Endothelial cell of umbilical vein (primary cell): Measurements from ENCODE around the gene DEPDC5. TPM values are rescaled to one million over a fixed set of nuclear protein-coding genes. Genes with fewer than 3 reads are reported as not detected.

Experiments used
- BruUV-seq: library from RNA; stranded (reverse); fragments of 400-500 nt; replicated peaks from 2 replicates; lab custom pipeline; 2021; lab: Mats Ljungman, UMichigan
- CTCF ChIA-PET: fragments of 300-600, 350-600 bp; sonication (Branson Sonifier 250); formaldehyde crosslinking; loops from one replicate; lab custom pipeline; 2021; ENCODE audit warnings: antibody characterized with exemption, inconsistent platforms; lab: Charles Lee
- POLR2A ChIA-PET: fragments of 300-600, 350-600 bp; sonication (Branson Sonifier 250); formaldehyde crosslinking; loops from one replicate; lab custom pipeline; 2021; ENCODE audit warnings: antibody characterized with exemption, inconsistent platforms; lab: Charles Lee
- DNase-seq: peaks from one replicate; pipeline ENCODE4 v3.0.0-alpha.2; 2011; ENCODE audit warnings: low read depth, low spot score
- FAIRE-seq: peaks from 2 replicates; lab custom pipeline; 2011; peaks lifted over from hg19 to GRCh38; lab: Jason Lieb, UNC
- H2AFZ ChIP-seq: 2 replicates; pipeline ENCODE4 v1.6.0; 2012; ENCODE audit warnings: low read depth, low read length, control low read depth, inconsistent platforms
- H3K27ac ChIP-seq: 2 replicates; pipeline ENCODE4 v1.5.1; 2011; ENCODE audit warnings: low read depth, mild to moderate bottlenecking, control low read depth, low read length, moderate library complexity; ENCODE audit not compliant: insufficient read depth
- H3K27me3 ChIP-seq, 2 experiments: 2 replicates each; pipeline versions ENCODE4 v1.6.0 to v1.6.1; 2011; ENCODE audit warnings: low read length in 2 of 2, mixed read lengths in 1 of 2; ENCODE audit not compliant: control insufficient read depth in 2 of 2, insufficient read depth in 2 of 2
- H3K36me3 ChIP-seq, 2 experiments: 2 replicates in 1 of 2; 3 replicates in 1 of 2; pipeline ENCODE4 v1.5.1; 2011; ENCODE audit warnings: low read length in 2 of 2, mild to moderate bottlenecking in 1 of 2, moderate library complexity in 1 of 2; ENCODE audit not compliant: control insufficient read depth in 2 of 2, insufficient read depth in 2 of 2; ENCODE audit errors: extremely low read depth in 1 of 2
- H3K4me1 ChIP-seq: 3 replicates; pipeline ENCODE4 v1.5.1; 2011; ENCODE audit warnings: mild to moderate bottlenecking, low read length; ENCODE audit not compliant: control insufficient read depth, insufficient read depth; ENCODE audit errors: extremely low read depth
- H3K4me2 ChIP-seq: 2 replicates; pipeline ENCODE4 v1.6.1; 2011; ENCODE audit warnings: low read length, control low read depth, mixed read lengths; ENCODE audit not compliant: insufficient read depth
- H3K4me3 ChIP-seq, 3 experiments: fragments of 200-600 bp in 1 of 3; sonication (generic), shearing (Covaris generic) in 1 of 3; replicated peaks in 1 of 3; 2 replicates each; pipeline ENCODE4 v1.5.1; 2011 to 2016; ENCODE audit warnings: control low read depth in 3 of 3, low read length in 3 of 3, mild to moderate bottlenecking in 2 of 3, inconsistent platforms in 1 of 3, low read depth in 1 of 3, moderate library complexity in 1 of 3; ENCODE audit not compliant: insufficient read depth in 1 of 3
- H3K79me2 ChIP-seq: 2 replicates; pipeline ENCODE4 v1.6.0; 2012; ENCODE audit warnings: low read length, inconsistent platforms; ENCODE audit not compliant: control insufficient read depth, insufficient read depth
- H3K9ac ChIP-seq: replicated peaks from 2 replicates; pipeline ENCODE3; 2011; ENCODE audit warnings: low read length, control low read depth; ENCODE audit not compliant: insufficient read depth; ENCODE audit errors: extremely low read depth
- H3K9me1 ChIP-seq: replicated peaks from 3 replicates; pipeline ENCODE4 v1.6.0; 2011; ENCODE audit warnings: mild to moderate bottlenecking, low read length; ENCODE audit not compliant: control insufficient read depth, insufficient read depth; ENCODE audit errors: extremely low read depth
- H3K9me3 ChIP-seq: replicated peaks from 2 replicates; pipeline ENCODE4 v1.5.1; 2012; ENCODE audit warnings: low read length, inconsistent platforms; ENCODE audit not compliant: control insufficient read depth, insufficient read depth
- H4K20me1 ChIP-seq: replicated peaks from 2 replicates; pipeline ENCODE3; 2011; ENCODE audit warnings: mild to moderate bottlenecking, low read length; ENCODE audit not compliant: control insufficient read depth, insufficient read depth; ENCODE audit errors: extremely low read depth
- EZH2 ChIP-seq: IDR thresholded peaks from 2 replicates; pipeline ENCODE4 v1.6.1; 2012; ENCODE audit warnings: borderline replicate concordance, low read depth, mild to moderate bottlenecking, moderate library complexity, low read length, inconsistent platforms; ENCODE audit not compliant: severe bottlenecking
- JUN ChIP-seq: IDR thresholded peaks from 2 replicates; pipeline ENCODE4 v1.6.1; 2011; ENCODE audit warnings: borderline replicate concordance, low read depth; ENCODE audit not compliant: insufficient read length, insufficient read depth
- MYC ChIP-seq: IDR thresholded peaks from one replicate; pipeline ENCODE4 v1.6.1; 2011; ENCODE audit warnings: mild to moderate bottlenecking, low read depth, low read length
- POLR2A ChIP-seq: IDR thresholded peaks from 2 replicates; pipeline ENCODE4 v1.6.1; 2012; ENCODE audit warnings: low read depth, mild to moderate bottlenecking, control low read depth, low read length
- POLR2AphosphoS5 ChIP-seq: IDR thresholded peaks from 2 replicates; pipeline ENCODE4 v1.6.1; 2012; ENCODE audit warnings: low read depth, mild to moderate bottlenecking, control low read depth, low read length, moderate library complexity; ENCODE audit not compliant: insufficient read depth
- dilution Hi-C: fragments of 300-500 bp; cut with MboI; formaldehyde crosslinking; loops from one replicate; pipeline ENCODE4 v1.15.0; 2019; ENCODE audit warnings: low sequenced_read_pairs; ENCODE audit not compliant: extremely low pct_ligation_motif_present
- intact Hi-C: fragments of 100-400 bp; cut with micrococcal nuclease; formaldehyde crosslinking; loops from one replicate; pipeline ENCODE4 v1.10.0; 2022
- polyA plus RNA-seq, 4 experiments: library from polyadenylated mRNA; depleted of rRNA in 3 of 4; stranded (reverse) in 3 of 4; unstranded in 1 of 4; fragments of >200 nt; gene quantifications; 2 replicates each; pipeline versions ENCODE4 v1.2.1 to v1.2.3, GENCODE V29; 2011 to 2012; ENCODE audit warnings: missing spikeins in 1 of 4
- total RNA-seq: library from RNA; stranded (reverse); gene quantifications from 2 replicates; pipeline ENCODE4 v1.2.3, GENCODE V29; 2021
- TF ChIP-seq, protein P1 (sequence below): IDR thresholded peaks from 2 replicates; pipeline ENCODE4 v1.6.1; 2011; ENCODE audit not compliant: insufficient read depth, insufficient read length

Gene DEPDC5
- total and polyA plus RNA-seq, 2 donors (not counting 3 experiments of a cell fraction or from before 2014, with no cell fraction given): 13.1 to 36.6 TPM

DNA sequence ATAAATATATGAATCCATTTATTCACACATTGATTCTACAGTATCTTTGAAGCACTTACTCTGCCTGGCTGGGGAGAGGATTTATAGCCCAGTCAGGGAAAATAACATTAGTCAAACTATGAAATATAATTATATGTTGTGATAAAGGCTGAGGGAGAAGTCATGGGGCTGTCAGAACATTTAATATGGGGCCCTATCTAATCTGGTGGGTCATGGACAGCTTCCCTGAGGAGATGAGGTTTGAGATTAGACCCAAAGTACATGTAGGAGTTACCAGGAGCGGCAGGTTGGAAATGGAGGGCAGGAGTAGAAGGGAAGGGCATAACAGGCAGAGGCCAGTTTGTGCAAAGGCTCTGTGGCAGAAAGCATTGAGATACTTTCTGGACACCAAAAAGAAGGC, 86.2 kb downstream of the DEPDC5 start:
- POLR2A ChIA-PET: no interaction called here
- Histone ChIP-seq H3K9me1 (no peaks in the 10 kb centered on the region), H2AFZ (no peak overlapping the region), H3K27me3 (no peaks in the 10 kb centered on the region), H3K4me1 (no peaks in the 10 kb centered on the region), H3K4me2 (no peak overlapping the region), H3K9me3 (no peaks in the 10 kb centered on the region), H4K20me1 (no peaks in the 10 kb centered on the region), H3K4me3 (no peak overlapping the region), H3K79me2 (no peaks in the 10 kb centered on the region), H3K9ac (no peak overlapping the region), H3K36me3 (peaks cover 0 to 15% of the 10 kb centered on the region in 2 experiments), H3K27ac (no peak overlapping the region)
- CTCF ChIA-PET: interaction anchor here (1.8 kb wide), 1 partner anchor 10 kb away, joined by 5 read pairs; no protein-coding TSS in a partner anchor
- DNase-seq (no peak), FAIRE-seq (no peak)
- intact Hi-C loops: no loop called here
- no TSS peak for BruUV-seq
- dilution Hi-C loops: no loop called here
- TF ChIP-seq EZH2 (no peak), POLR2A (no peak)

DNA sequence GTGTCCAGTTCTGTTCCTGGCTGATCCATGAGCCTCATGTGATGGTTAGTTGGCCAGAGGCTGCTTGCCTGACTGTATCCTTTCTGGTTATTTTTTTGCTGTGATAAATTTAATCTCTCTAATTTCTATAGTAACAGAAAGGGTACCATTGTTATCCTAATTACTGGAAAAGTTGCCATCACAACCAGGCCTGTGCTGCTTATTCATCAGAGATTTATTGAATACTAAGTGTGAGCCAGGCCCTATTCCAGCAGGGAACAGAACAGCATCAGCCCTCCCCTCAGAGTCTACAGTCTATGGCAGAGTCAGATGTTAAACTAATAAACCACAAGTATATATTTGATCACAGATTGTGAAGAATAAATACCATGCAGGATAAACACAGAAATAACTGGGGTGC, 86.8 kb downstream of the DEPDC5 start:
- no peak overlapping the region for H3K4me3 ChIP-seq
- no peak for DNase-seq
- H3K4me1 ChIP-seq: no peaks in the 10 kb centered on the region
- BruUV-seq: no TSS peak
- H3K27me3 ChIP-seq: no peaks in the 10 kb centered on the region
- peaks cover 0 to 19% of the 10 kb centered on the region in 2 experiments for H3K36me3 ChIP-seq
- no peaks in the 10 kb centered on the region for H4K20me1 ChIP-seq
- no peak overlapping the region for H2AFZ ChIP-seq
- no peaks in the 10 kb centered on the region for H3K9me1 ChIP-seq
- TF ChIP-seq MYC (no peak), POLR2AphosphoS5 (no peak), EZH2 (no peak), JUN (no peak)
- TF ChIP-seq, protein P1, sequence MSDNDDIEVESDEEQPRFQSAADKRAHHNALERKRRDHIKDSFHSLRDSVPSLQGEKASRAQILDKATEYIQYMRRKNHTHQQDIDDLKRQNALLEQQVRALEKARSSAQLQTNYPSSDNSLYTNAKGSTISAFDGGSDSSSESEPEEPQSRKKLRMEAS: no peak
- H3K4me2 ChIP-seq: no peak overlapping the region
- ChIA-PET CTCF (interaction anchor here (1.8 kb wide), 1 partner anchor 10 kb away, joined by 5 read pairs; no protein-coding TSS in a partner anchor), POLR2A (interaction anchor here (0.6 kb wide), 1 partner anchor 50 kb away, joined by 3 read pairs; no protein-coding TSS in a partner anchor)
- H3K79me2 ChIP-seq: no peaks in the 10 kb centered on the region
- H3K9me3 ChIP-seq: no peaks in the 10 kb centered on the region
- H3K27ac ChIP-seq: no peak overlapping the region
- dilution Hi-C loops (no loop called here), intact Hi-C loops (no loop called here)
- no peak overlapping the region for H3K9ac ChIP-seq
- no peak for FAIRE-seq
